B cell (primary cell): ENCODE data around the gene HOXB6. TPM values are rescaled to one million over a fixed set of nuclear protein-coding genes. Genes with fewer than 3 reads are reported as not detected.

Source experiments
- ATAC-seq: fragments of 200-7000 bp; cut with Tn5 transposase; one replicate; pipeline ENCODE4 v1.10.0; 2021; ENCODE audit warnings: low read depth, mild to moderate bottlenecking, moderate number of reproducible peaks, moderate library complexity
- CTCF ChIA-PET: fragments of 350-600 bp; sonication (Branson Sonifier 250); formaldehyde crosslinking; loops from one replicate; lab custom pipeline; 2021; ENCODE audit warnings: antibody characterized with exemption, inconsistent platforms; lab: Charles Lee
- POLR2A ChIA-PET: fragments of 350-600 bp; sonication (Branson Sonifier 250); formaldehyde crosslinking; loops from one replicate; lab custom pipeline; 2021; ENCODE audit warnings: antibody characterized with exemption; lab: Charles Lee
- DNase-seq: peaks from one replicate; pipeline ENCODE4 v3.0.0; 2013
- H2AFZ ChIP-seq: 2 replicates; pipeline ENCODE4 v1.6.1; 2012; ENCODE audit warnings: mild to moderate bottlenecking, low read depth, low read length; ENCODE audit not compliant: insufficient read depth, poor library complexity, severe bottlenecking
- H3K27ac ChIP-seq, 2 donors: 1 replicate in 1 of 2; 2 replicates in 1 of 2; pipeline ENCODE4 v1.5.1; 2012 to 2013; ENCODE audit warnings: low read length in 2 of 2, mild to moderate bottlenecking in 2 of 2, moderate library complexity in 1 of 2
- H3K27me3 ChIP-seq, 4 experiments: fragments of 200-600 bp in 1 of 4; sonication (generic) in 1 of 4; replicated peaks in 1 of 4; 1 replicate in 2 of 4; 2 replicates in 2 of 4; pipeline versions ENCODE4 v1.6.1 to v1.7.0; 2013 to 2016; ENCODE audit warnings: low read length in 3 of 4, mild to moderate bottlenecking in 2 of 4, mixed read lengths in 1 of 4, moderate library complexity in 1 of 4; ENCODE audit not compliant: insufficient read depth in 4 of 4, control insufficient read depth in 3 of 4; ENCODE audit errors: control extremely low read depth in 1 of 4
- H3K36me3 ChIP-seq, 2 experiments: replicated peaks in 1 of 2; 1 replicate in 1 of 2; 2 replicates in 1 of 2; pipeline versions ENCODE4 v1.6.1 to v1.7.1; 2013; ENCODE audit warnings: low read length in 1 of 2; ENCODE audit not compliant: insufficient read depth in 2 of 2, control insufficient read depth in 1 of 2; ENCODE audit errors: control extremely low read depth in 1 of 2, extremely low read depth in 1 of 2
- H3K4me1 ChIP-seq, 2 donors: fragments of 200-600 bp in 1 of 2; sonication (generic) in 1 of 2; 1 replicate in 1 of 2; 2 replicates in 1 of 2; pipeline versions ENCODE4 v1.5.1 to v1.6.1; 2013 to 2017; ENCODE audit warnings: low read length in 2 of 2; ENCODE audit not compliant: control insufficient read depth in 2 of 2, insufficient read depth in 2 of 2
- H3K4me2 ChIP-seq: replicated peaks from 2 replicates; pipeline ENCODE3; 2012; ENCODE audit warnings: mild to moderate bottlenecking, low read depth, low read length; ENCODE audit not compliant: poor library complexity, severe bottlenecking
- H3K4me3 ChIP-seq, 5 experiments: fragments of 200-600 bp in 1 of 5; sonication (generic) in 1 of 5; 1 replicate in 3 of 5; 2 replicates in 2 of 5; pipeline versions ENCODE4 v1.5.1 to v1.7.0; 2011 to 2016; ENCODE audit warnings: low read length in 4 of 5, mild to moderate bottlenecking in 4 of 5, low read depth in 2 of 5, control low read depth in 1 of 5, moderate library complexity in 1 of 5; ENCODE audit not compliant: insufficient read depth in 1 of 5; ENCODE audit errors: control extremely low read depth in 1 of 5, extremely low read depth in 1 of 5
- H3K79me2 ChIP-seq: fragments of 200-600 bp; sonication (generic); one replicate; pipeline ENCODE4 v1.6.0; 2016; ENCODE audit warnings: low read length; ENCODE audit not compliant: control insufficient read depth, insufficient read depth
- H3K9ac ChIP-seq: fragments of 200-600 bp; sonication (generic); 2 replicates; pipeline ENCODE4 v1.6.1; 2017; ENCODE audit warnings: mild to moderate bottlenecking, low read length, moderate library complexity
- H3K9me3 ChIP-seq, 3 donors: one replicate each; pipeline versions ENCODE4 v1.6.1 to v1.7.1; 2013; ENCODE audit warnings: low read length in 2 of 3; ENCODE audit not compliant: control insufficient read depth in 2 of 3, insufficient read depth in 1 of 3; ENCODE audit errors: control extremely low read depth in 1 of 3
- H4K20me1 ChIP-seq: 2 replicates; pipeline ENCODE4 v1.6.0; 2012; ENCODE audit warnings: mild to moderate bottlenecking, low read length; ENCODE audit not compliant: insufficient read depth, control insufficient read depth, poor library complexity, severe bottlenecking
- H3K27ac Mint-ChIP-seq: one replicate; pipeline ENCODE4 v1.8.0; 2021; ENCODE audit warnings: mixed read lengths
- H3K27me3 Mint-ChIP-seq: one replicate; pipeline ENCODE4 v1.8.0; 2021; ENCODE audit warnings: mixed read lengths
- H3K4me1 Mint-ChIP-seq: one replicate; pipeline ENCODE4 v1.8.0; 2021; ENCODE audit warnings: mixed read lengths
- H3K4me3 Mint-ChIP-seq: one replicate; pipeline ENCODE4 v1.8.0; 2021; ENCODE audit warnings: mixed read lengths
- H3K9me3 Mint-ChIP-seq: one replicate; pipeline ENCODE4 v1.8.0; 2022; ENCODE audit warnings: mixed read lengths; ENCODE audit not compliant: insufficient read depth
- CTCF ChIP-seq: fragments of 200-600 bp; IDR thresholded peaks from one replicate; pipeline ENCODE4 v1.8.0; 2022; ENCODE audit warnings: antibody characterized with exemption, mild to moderate bottlenecking
- EZH2 ChIP-seq: IDR thresholded peaks from 2 replicates; pipeline ENCODE4 v1.6.1; 2012; ENCODE audit warnings: borderline replicate concordance, low read depth, mild to moderate bottlenecking, moderate library complexity, low read length; ENCODE audit not compliant: insufficient read depth, poor library complexity, severe bottlenecking
- WGBS: methylation state at CpG from one replicate; pipeline ENCODE4 v1.1.5; 2013; ENCODE audit warnings: missing lambda C conversion rate; ENCODE audit not compliant: insufficient coverage; 5-methylcytosine and 5-hydroxymethylcytosine counted together
- intact Hi-C: fragments of 100-400 bp; cut with micrococcal nuclease; formaldehyde crosslinking; loops from one replicate; pipeline ENCODE4 v1.10.0; 2022
- polyA plus RNA-seq: library from polyadenylated mRNA; depleted of rRNA; stranded (reverse); fragments of >200 nt; gene quantifications from 2 replicates; pipeline ENCODE4 v1.2.3, GENCODE V29; 2012
- total RNA-seq, 2 donors: library from RNA; stranded (reverse); fragments of 120-200 nt in 1 of 2; gene quantifications; 1 replicate in 1 of 2; 2 replicates in 1 of 2; pipeline versions ENCODE4 v1.2.3 to v1.2.4, GENCODE V29; 2013 to 2022

Gene HOXB6
- total and polyA plus RNA-seq, 2 donors (not counting 1 experiment from before 2014, with no cell fraction given) = 0.10 TPM; not detected in 1

DNA sequence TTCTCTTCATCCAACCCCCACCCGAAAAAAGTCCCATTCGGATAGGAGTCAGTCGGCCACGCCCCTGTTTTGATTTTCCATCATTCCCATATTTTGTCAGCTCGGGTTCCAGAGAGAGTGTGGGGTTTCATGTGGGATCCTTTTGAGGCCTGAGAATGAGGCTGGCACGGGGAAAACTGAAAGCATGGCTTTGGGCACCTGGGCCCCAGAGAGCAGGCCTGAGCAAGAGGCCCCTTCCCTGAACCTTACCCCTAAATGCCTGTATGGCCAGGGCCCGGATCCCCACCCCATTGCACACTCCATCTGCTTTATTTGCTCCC, 22.1 kb downstream of the HOXB6 start:
- peaks cover 4% of the 10 kb centered on the region for H4K20me1 ChIP-seq
- 35% methylated on average over 3 of the region's 7 CpGs for WGBS
- DNase-seq (peak; percentile 18), ATAC-seq (no peak)
- peak overlapping the region; percentile 90 for H3K4me2 ChIP-seq
- no peaks in the 10 kb centered on the region for H3K36me3 ChIP-seq
- no peak overlapping the region for H2AFZ ChIP-seq
- no peak overlapping the region for H3K27ac ChIP-seq
- TF ChIP-seq EZH2 (no peak), CTCF (no peak)
- POLR2A ChIA-PET = interaction anchor here (0.6 kb wide), 1 partner anchor 231 kb away, joined by 4 read pairs; no protein-coding TSS in a partner anchor
- Mint-ChIP-seq H3K27me3 (peaks cover 88% of the 10 kb centered on the region), H3K27ac (no peak overlapping the region), H3K4me3 (peak overlapping the region; percentile 82), H3K9me3 (no peaks in the 10 kb centered on the region), H3K4me1 (peaks cover 51% of the 10 kb centered on the region)
- H3K9me3 ChIP-seq = peaks cover 0 to 29% (median 0%) of the 10 kb centered on the region in 3 donors
- intact Hi-C loops = no loop called here
- H3K79me2 ChIP-seq = no peaks in the 10 kb centered on the region
- peak overlapping the region in 1 of 5 experiments; percentile 59 for H3K4me3 ChIP-seq
- CTCF ChIA-PET = interaction anchor here (1.1 to 2.2 kb wide), 5 partner anchors 30 to 278 kb away, joined by 3 to 20 read pairs (median 3); no protein-coding TSS in a partner anchor
- peaks cover 53 to 62% of the 10 kb centered on the region in 2 donors for H3K4me1 ChIP-seq
- peaks cover 0 to 93% (median 81%) of the 10 kb centered on the region in 4 experiments for H3K27me3 ChIP-seq
- no peak overlapping the region for H3K9ac ChIP-seq

- H3K4me3 Mint-ChIP-seq = peak overlapping the region; percentile 88
- no peaks in the 10 kb centered on the region for H3K36me3 ChIP-seq
- H3K9me3 ChIP-seq = peaks cover 0 to 30% (median 0%) of the 10 kb centered on the region in 3 donors
- peaks cover 60% of the 10 kb centered on the region for H3K27me3 Mint-ChIP-seq
- WGBS = 53% methylated on average over 3 of the region's 26 CpGs
- TF ChIP-seq EZH2 (no peak), CTCF (no peak)
- intact Hi-C loops = loop anchor here (2.0 to 5.0 kb wide), 3 partner anchors 13 to 39 kb away; partner anchors contain the start of genes HOXB5 and HOXB7
- no peaks in the 10 kb centered on the region for H3K9me3 Mint-ChIP-seq
- H3K9ac ChIP-seq = no peak overlapping the region
- POLR2A ChIA-PET = no interaction called here
- no peaks in the 10 kb centered on the region for H3K79me2 ChIP-seq
- no peak overlapping the region for H3K4me3 ChIP-seq
- no peak overlapping the region for H3K27ac Mint-ChIP-seq
- H2AFZ ChIP-seq = no peak overlapping the region
- ATAC-seq (no peak), DNase-seq (peak; percentile 38)
- CTCF ChIA-PET = interaction anchor here (0.7 to 1.1 kb wide), 3 partner anchors 37 to 79 kb away, joined by 3 to 5 read pairs (median 3); no protein-coding TSS in a partner anchor
- H3K27ac ChIP-seq = no peak overlapping the region
- no peak overlapping the region for H3K4me2 ChIP-seq
- peaks cover 53% of the 10 kb centered on the region for H3K4me1 Mint-ChIP-seq
- H4K20me1 ChIP-seq = no peaks in the 10 kb centered on the region
- H3K4me1 ChIP-seq = peaks cover 52 to 59% of the 10 kb centered on the region in 2 donors
- peaks cover 0 to 83% (median 63%) of the 10 kb centered on the region in 4 experiments for H3K27me3 ChIP-seq
Observed at GRCh38 chr17:48579760-48580554, 24.8 kb downstream of the HOXB6 start.
